GM04503 (cell line): ENCODE data around the gene HSD17B7.
"Not testable (repeated sequence)": the region's sequence is repeated elsewhere in the genome, so short reads cannot be mapped to it uniquely, and the experiment has no call there.

Experiments used
- DNase-seq: peaks from one replicate; pipeline ENCODE4 v3.0.0-alpha.2; 2012; ENCODE audit warnings: low read depth

The HSD17B7 gene

DNA sequence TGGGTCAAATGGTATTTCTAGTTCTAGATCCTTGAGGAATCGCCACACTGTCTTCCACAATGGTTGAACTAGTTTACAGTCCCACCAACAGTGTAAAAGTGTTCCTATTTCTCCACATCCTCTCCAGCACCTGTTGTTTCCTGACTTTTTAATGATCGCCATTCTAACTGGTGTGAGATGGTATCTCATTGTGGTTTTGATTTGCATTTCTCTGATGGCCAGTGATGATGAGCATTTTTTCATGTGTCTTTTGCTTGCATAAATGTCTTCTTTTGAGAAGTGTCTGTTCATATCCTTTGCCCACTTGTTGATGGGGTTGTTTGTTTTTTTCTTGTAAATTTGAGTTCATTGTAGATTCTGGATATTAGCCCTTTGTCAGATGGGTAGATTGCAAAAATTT is 17.0 kb downstream of the HSD17B7 start:
- DNase-seq: not testable (repeated sequence)

GRCh38 chr1:162812357-162812756 is 21.9 kb downstream of the HSD17B7 start:
- not testable (repeated sequence) for DNase-seq

DNA sequence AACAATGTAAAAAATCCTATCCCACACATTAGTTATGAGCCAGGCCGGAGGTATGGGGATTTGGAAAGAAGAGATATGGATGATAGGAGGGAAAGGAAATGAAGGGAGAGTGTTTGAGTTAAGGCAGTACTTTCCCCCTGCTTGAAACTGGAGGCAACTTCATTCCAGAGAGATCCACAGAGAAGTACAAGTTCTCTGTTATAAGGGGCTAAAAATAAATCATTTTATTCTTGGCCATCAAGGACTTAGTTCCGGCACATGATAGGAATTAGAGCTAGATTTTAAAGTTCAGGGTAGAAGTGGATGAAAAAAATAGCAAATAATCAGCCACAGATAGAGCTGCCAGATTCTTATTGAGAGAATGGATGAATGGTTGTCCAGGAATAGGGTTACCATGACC is 27.6 kb downstream of the HSD17B7 start:
- DNase-seq: not testable (repeated sequence)

DNA sequence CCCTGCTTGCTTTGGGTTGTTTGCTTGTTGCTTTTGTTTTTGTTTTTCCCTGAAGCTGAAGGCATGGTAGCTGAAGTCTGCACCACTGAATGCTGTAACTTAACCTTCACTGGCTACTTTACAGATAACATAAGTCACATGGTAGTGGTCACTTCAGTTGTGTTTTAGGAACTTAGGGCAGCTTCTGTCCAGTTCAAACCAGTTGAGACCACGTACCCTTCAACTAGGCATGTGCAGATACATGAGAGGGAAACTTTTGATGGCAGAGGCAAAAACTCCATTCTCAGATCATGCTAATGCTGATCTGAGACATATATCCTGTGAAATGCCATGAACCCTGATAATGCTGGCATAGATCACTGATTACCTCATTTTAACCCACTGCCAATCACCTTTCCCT is 28.2 kb downstream of the HSD17B7 start:
- not testable (repeated sequence) for DNase-seq

DNA sequence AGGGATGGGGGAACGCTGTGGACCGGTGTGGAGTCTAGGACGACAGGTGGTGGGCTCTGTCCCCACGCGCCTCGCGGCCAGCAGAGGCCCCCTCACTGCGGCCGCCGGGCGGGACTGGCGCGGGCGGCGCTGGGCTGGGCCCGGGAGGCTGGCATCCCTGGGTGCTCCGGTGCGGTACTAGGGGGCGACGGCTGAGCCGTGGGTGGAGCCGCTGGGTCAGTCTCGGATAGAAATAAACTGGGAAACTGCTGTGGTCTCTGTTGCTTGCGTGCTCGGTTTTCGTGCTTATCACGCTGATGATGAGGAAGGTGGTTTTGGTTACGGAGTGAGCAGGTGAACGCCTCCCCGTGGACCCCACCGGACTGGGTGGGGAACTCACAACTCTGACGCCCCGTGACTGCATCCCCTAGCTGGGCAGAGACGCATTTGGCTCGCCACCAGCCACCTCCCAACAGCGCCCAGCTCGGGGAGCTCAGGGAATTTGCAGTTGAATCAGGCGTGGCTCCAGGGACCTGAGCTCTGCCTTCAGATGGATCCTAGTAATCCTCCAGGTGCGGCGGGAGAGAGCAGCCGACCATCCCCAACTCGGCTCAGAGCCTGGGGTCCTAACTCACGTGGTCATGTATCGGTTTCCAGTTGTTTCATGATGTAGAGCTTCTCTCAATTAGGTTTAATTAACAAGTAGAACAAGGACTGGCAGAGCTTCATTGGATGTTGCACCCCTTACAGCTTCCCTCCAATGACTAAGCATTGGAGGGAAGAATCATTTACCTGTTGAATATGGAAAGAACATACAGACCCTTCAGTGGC is 32.1 kb downstream of the HSD17B7 start:
- DNase-seq: no peak

DNA sequence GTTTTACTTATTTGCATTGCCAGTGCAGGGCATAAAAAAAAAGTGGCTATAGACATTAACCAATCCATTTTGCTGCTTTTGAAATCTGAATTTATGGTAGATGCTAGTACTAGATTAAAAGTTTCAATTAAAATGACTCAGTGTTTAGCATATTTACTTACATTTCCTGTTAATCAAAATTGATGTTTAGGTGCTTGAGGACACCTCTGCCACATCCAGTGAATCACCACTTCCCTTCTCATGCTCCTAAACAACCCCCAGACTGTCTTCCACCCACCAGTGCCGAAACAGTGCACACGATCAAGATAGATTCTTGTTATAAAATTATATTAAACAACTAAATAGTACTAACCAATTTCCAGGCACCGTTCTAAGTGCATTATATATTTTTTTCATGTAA is 32.7 kb downstream of the HSD17B7 start:
- no peak for DNase-seq

DNA sequence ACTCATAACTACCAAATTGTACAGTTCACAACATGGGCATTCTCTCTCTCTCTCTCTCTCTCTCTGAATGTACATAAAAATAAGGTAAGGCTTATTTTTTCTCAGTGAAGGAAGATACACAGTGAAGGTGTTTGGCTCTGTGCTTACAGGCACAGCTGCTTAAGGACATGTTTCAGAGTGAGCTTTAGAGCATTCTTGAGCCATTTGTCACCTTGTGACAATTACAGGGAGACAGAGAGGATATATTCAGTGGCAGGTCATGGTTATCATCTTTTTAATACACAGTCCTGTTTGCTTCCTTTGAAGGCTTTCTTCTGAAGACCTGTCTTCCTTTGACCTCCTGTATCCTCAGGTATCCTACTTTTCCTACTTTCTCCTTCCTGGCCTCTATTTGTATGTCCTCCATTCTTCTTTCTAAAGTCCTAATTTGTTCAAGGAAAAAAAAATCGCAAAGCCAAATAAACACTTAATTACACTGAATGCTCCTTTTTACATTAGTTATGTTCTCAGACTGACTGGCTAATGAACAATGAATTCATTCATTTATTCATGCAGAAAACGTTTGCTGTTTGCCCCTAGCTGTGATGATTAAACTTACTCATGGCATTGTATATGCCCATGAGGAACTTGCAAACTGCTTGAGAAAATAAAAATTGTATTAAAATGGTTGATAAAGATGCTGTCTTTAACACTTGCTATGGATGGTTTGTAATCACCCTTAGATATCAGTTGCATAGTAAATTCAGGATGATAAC is 33.4 kb downstream of the HSD17B7 start:
- no peak for DNase-seq

DNA sequence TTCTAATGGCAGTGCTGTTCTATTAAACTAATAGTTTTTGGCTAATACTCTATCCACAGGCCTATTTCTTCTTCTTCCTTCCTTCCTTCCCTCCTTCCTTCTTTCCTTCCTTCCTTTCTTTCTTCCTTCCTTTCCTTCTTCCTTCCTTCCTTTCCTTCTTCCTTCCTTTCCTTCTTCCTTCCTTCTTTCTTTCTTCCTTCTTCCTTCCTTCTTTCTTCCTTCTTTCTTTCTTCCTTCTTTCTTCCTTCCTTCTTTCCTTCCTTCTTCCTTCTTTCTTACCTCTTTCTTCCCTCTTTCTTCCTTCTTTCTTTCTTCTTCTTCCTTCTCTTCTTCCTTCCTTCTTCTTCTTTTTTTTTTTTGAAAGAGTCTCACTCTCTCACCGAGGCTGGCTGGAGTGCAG is 38.8 kb downstream of the HSD17B7 start:
- no peak for DNase-seq

DNA sequence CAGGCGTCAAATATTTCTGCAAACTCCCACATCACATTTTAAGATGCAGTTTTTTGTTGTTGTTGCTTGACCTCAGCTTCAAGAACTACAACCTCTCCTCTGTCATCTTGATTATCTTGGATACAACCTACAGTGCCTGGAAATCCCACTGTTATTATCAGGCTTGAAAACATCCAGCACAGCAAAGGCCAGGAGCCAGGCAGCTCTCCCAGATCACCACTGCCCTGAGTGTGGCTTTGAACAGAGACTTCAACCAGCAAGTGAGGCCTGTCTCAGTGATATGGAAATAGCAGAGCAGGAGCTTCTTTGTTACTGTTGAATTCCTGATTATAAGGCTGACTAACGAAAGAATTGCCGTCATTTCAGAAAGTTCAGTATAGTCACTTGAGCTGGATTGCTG is 42.0 kb downstream of the HSD17B7 start:
- no peak for DNase-seq

- DNase-seq: no peak
These were observed 44.8 kb downstream of the HSD17B7 start for GRCh38 chr1:162835157-162835899.

DNA sequence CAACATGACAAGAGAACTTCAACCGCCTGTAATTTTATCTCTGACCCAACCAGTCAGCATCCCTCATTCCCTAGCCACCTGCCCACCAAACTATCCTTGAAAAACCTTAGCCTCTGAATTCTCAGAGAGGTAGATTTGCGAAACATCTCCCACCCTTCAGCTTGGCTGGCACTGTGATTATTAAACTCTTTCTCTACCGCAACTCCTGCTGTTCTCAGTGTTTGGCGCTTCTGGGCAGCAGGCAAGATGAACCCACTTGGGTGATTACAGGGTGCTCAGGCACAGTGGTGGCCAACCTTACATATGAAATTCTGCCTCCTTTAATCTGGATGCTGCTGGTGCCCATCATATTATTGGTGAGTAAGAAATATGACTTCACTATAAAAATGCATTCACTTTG is 48.4 kb downstream of the HSD17B7 start:
- no peak for DNase-seq

GRCh38 chr1:162840250-162840839 is 49.8 kb downstream of the HSD17B7 start:
- no peak for DNase-seq

GRCh38 chr1:162844153-162844552 is 53.7 kb downstream of the HSD17B7 start:
- DNase-seq: no peak

- no peak for DNase-seq
These were observed 56.0 kb downstream of the HSD17B7 start for GRCh38 chr1:162846256-162847212.

GRCh38 chr1:162847839-162848453 is 57.4 kb downstream of the HSD17B7 start:
- no peak for DNase-seq

GRCh38 chr1:162849711-162850110 is 59.2 kb downstream of the HSD17B7 start:
- no peak for DNase-seq

GRCh38 chr1:162851341-162851740 is 60.8 kb downstream of the HSD17B7 start:
- DNase-seq: no peak

DNA sequence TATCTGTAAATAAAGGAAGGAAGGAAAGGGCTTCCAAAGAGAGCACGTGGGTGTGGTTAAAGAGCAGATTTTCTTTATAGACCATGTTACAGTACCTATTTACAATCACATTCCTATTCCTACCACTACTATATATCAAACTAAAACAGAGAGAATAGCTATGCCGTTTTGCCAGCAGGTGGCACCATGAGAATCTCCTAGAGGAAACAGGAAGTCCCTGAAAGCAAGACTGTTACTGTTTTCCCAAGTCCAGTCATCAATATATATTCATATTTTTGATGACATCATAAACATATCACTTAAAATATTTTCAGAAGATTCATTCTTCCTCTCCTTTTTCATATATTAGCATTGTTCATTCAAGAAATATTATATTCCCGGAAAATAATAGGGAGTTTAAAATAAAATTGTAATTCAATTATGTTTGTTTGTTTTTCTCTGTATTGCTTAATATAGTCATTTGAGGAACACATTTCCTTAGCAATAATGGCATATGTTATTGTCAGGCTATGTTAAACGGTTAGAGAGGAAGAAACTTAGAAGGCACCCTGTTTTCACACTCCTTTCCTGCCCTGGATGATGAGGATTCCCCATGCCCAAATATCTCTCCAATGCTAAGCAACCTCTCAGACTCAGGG is 63.9 kb downstream of the HSD17B7 start:
- DNase-seq: no peak

DNA sequence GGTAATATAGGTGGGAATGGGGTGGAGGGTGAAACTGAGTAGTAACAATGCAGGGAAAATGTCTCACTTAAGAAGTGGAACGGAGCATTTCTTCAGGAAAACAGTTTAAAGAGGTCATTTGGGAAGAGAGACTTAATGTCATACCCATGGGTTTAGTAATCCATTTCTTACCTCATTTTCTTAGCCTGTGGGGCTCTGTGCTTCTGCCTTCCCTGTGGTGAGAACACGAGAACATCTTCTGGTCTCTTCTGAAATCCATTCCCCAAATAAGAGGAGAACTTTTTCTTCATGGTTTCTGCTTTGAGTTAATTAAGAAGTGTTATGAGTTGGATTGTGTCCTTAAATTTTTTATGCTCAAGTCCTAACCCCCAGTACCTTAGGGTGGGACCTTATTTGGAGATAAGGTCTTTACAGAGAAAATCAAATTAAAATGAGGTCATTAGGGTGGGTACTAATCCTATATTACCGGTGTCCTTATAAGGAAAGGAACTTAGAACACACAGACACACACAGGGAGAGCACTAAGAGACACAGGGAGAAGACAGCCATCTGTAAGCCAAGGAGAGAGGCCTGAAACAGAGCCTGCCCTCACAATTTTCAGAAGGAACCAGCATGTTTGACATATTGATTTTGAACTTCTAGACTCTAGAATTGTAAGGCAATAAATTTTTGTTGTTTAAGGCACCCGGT is 65.1 kb downstream of the HSD17B7 start:
- no peak for DNase-seq

GRCh38 chr1:162856260-162856659 is 65.8 kb downstream of the HSD17B7 start:
- DNase-seq: peak; percentile 59
